Thoracic aorta (tissue), 2 donors: ENCODE data around the gene MPHOSPH9. TPM values are rescaled to one million over a fixed set of nuclear protein-coding genes. Genes with fewer than 3 reads are reported as not detected.

Experiments
- ATAC-seq: fragments of 150-250 bp; one replicate; pipeline ENCODE4 v1.8.0; 2017; ENCODE audit warnings: low read depth; ENCODE audit not compliant: insufficient number of reproducible peaks, low FRiP score
- DNase-seq: peaks from one replicate; pipeline ENCODE4 v3.0.0-alpha.2; 2020; ENCODE audit warnings: low spot score
- H3K27ac ChIP-seq, 2 donors: fragments of 200-600 bp; sonication (generic); 1 replicate in 1 of 2; 2 replicates in 1 of 2; pipeline ENCODE4 v1.5.1; 2016; ENCODE audit warnings: mild to moderate bottlenecking in 2 of 2, moderate library complexity in 2 of 2
- H3K27me3 ChIP-seq: fragments of 200-600 bp; sonication (generic); replicated peaks from 2 replicates; pipeline ENCODE4 v1.6.0; 2016; ENCODE audit warnings: mild to moderate bottlenecking; ENCODE audit not compliant: insufficient read depth
- H3K36me3 ChIP-seq: fragments of 200-600 bp; sonication (generic); one replicate; pipeline ENCODE4 v1.5.1; 2016
- H3K4me1 ChIP-seq, 2 donors: fragments of 200-600 bp; sonication (generic); 1 replicate in 1 of 2; 2 replicates in 1 of 2; pipeline versions ENCODE4 v1.5.1 to v1.6.0; 2016; ENCODE audit warnings: low read depth in 2 of 2, mild to moderate bottlenecking in 1 of 2; ENCODE audit not compliant: control insufficient read depth in 1 of 2
- H3K4me3 ChIP-seq: fragments of 200-600 bp; sonication (generic); 2 replicates; pipeline ENCODE4 v1.5.1; 2016; ENCODE audit warnings: mild to moderate bottlenecking
- H3K9me3 ChIP-seq: fragments of 200-600 bp; sonication (generic); 2 replicates; pipeline ENCODE4 v1.5.1; 2016
- total RNA-seq, 2 donors: library from RNA; depleted of rRNA; stranded (reverse); fragments of >200 nt; gene quantifications; one replicate each; pipeline versions ENCODE4 v1.1.0 to v1.2.3, GENCODE V29; 2016
- TF ChIP-seq, protein P1 (sequence below): fragments of 200-600 bp; sonication (generic); IDR thresholded peaks from one replicate; pipeline ENCODE4 v1.5.1; 2019; ENCODE audit warnings: antibody characterized with exemption

MPHOSPH9 gene
- total RNA-seq, 2 donors from 2014 or later = 7.6 to 44.0 TPM

- Histone ChIP-seq H3K36me3 (no peaks in the 10 kb centered on the region), H3K4me3 (no peak overlapping the region), H3K4me1 (peaks cover 16 to 36% of the 10 kb centered on the region in 2 donors), H3K9me3 (no peaks in the 10 kb centered on the region), H3K27me3 (no peaks in the 10 kb centered on the region), H3K27ac (no peak overlapping the region)
- ATAC-seq (no peak), DNase-seq (no peak)
- TF ChIP-seq, protein P1, sequence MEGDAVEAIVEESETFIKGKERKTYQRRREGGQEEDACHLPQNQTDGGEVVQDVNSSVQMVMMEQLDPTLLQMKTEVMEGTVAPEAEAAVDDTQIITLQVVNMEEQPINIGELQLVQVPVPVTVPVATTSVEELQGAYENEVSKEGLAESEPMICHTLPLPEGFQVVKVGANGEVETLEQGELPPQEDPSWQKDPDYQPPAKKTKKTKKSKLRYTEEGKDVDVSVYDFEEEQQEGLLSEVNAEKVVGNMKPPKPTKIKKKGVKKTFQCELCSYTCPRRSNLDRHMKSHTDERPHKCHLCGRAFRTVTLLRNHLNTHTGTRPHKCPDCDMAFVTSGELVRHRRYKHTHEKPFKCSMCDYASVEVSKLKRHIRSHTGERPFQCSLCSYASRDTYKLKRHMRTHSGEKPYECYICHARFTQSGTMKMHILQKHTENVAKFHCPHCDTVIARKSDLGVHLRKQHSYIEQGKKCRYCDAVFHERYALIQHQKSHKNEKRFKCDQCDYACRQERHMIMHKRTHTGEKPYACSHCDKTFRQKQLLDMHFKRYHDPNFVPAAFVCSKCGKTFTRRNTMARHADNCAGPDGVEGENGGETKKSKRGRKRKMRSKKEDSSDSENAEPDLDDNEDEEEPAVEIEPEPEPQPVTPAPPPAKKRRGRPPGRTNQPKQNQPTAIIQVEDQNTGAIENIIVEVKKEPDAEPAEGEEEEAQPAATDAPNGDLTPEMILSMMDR = no peak
Observed at GRCh38 chr12:123105211-123105826, 127.6 kb downstream of the MPHOSPH9 start.

DNA sequence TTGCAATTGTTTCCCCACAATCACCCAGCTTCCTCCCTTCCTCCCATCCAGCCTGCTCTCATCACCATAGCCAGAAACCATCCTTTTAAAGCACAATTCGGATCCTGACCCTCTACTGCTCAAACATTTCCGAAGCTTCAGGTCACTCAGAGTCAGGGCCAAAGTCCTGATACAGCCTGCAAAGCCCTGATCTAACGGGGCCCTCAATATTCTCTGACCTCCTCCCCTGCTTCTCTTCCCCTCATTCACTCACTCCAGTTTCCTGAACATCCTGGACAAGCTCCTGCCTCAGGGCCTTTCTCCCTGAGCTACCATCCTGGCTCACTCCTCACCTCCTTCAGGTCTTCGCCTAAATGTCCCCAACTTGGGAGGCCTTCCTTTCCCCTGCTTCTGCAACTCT lies 128.1 kb downstream of the MPHOSPH9 start:
- no peaks in the 10 kb centered on the region for H3K27me3 ChIP-seq
- H3K27ac ChIP-seq = no peak overlapping the region
- peaks cover 13 to 31% of the 10 kb centered on the region in 2 donors for H3K4me1 ChIP-seq
- H3K4me3 ChIP-seq = no peak overlapping the region
- H3K9me3 ChIP-seq = no peaks in the 10 kb centered on the region
- TF ChIP-seq, protein P1 = no peak
- DNase-seq (no peak), ATAC-seq (no peak)
- H3K36me3 ChIP-seq = no peaks in the 10 kb centered on the region

Other genes starting within 250 kb of the MPHOSPH9 start
- gene PITPNM2, start 82.1 kb downstream of the MPHOSPH9 start, total RNA-seq = 10 to 100 TPM in 1 of 2 donors, 1 to 10 TPM in 1; 7.9 to 14.3 TPM
- 10 to 100 TPM in 1 of 2 donors, 1 to 10 TPM in 1; 9.9 to 17.2 TPM for gene MTRFR, start 295 bp upstream of the MPHOSPH9 start, total RNA-seq
- gene CDK2AP1, start 38.7 kb upstream of the MPHOSPH9 start, total RNA-seq = 100 to 1,000 TPM; 107 to 130 TPM
- 10 to 100 TPM; 15.6 to 25.0 TPM for gene SBNO1, start 131.7 kb upstream of the MPHOSPH9 start, total RNA-seq
- 10 to 100 TPM; 34.1 to 42.7 TPM for gene KMT5A, start 151.0 kb upstream of the MPHOSPH9 start, total RNA-seq
- 10 to 100 TPM; 15.9 to 18.1 TPM for gene RILPL2, start 203.5 kb upstream of the MPHOSPH9 start, total RNA-seq
- 10 to 100 TPM; 27.8 to 73.9 TPM for gene SNRNP35, start 225.0 kb upstream of the MPHOSPH9 start, total RNA-seq